Endothelial cell of umbilical vein (primary cell): Measurements from ENCODE around the gene SRGN.

Experiments
- CTCF ChIP-seq, 2 donors: IDR thresholded peaks; 1 replicate in 1 of 2; 2 replicates in 1 of 2; pipeline ENCODE4 v1.5.1; 2011; ENCODE audit warnings: low read length in 2 of 2, mild to moderate bottlenecking in 2 of 2, moderate library complexity in 2 of 2, control low read depth in 1 of 2, inconsistent platforms in 1 of 2, low read depth in 1 of 2; ENCODE audit not compliant: insufficient read depth in 1 of 2; ENCODE audit errors: extremely low read depth in 1 of 2
- EZH2 ChIP-seq: IDR thresholded peaks from 2 replicates; pipeline ENCODE4 v1.6.1; 2012; ENCODE audit warnings: borderline replicate concordance, low read depth, mild to moderate bottlenecking, moderate library complexity, low read length, inconsistent platforms; ENCODE audit not compliant: severe bottlenecking
- FOS ChIP-seq: IDR thresholded peaks from 2 replicates; pipeline ENCODE4 v1.6.1; 2011; ENCODE audit warnings: mild to moderate bottlenecking, low read length, moderate library complexity, borderline replicate concordance; ENCODE audit not compliant: insufficient read depth
- POLR2A ChIP-seq: IDR thresholded peaks from 2 replicates; pipeline ENCODE4 v1.6.1; 2012; ENCODE audit warnings: low read depth, mild to moderate bottlenecking, control low read depth, low read length
- POLR2AphosphoS5 ChIP-seq: IDR thresholded peaks from 2 replicates; pipeline ENCODE4 v1.6.1; 2012; ENCODE audit warnings: low read depth, mild to moderate bottlenecking, control low read depth, low read length, moderate library complexity; ENCODE audit not compliant: insufficient read depth
- TF ChIP-seq, protein P1 (sequence below): IDR thresholded peaks from 2 replicates; pipeline ENCODE4 v1.6.1; 2011; ENCODE audit not compliant: insufficient read depth, insufficient read length

GRCh38 chr10:69067189-69067588, 20.7 kb upstream of the SRGN start:
- TF ChIP-seq EZH2 (no peak), CTCF (IDR thresholded peaks at IDR 0.05; ENCODE audit: extremely low read depth in 1 of 2, insufficient read depth in 1 of 2, low read depth in 1 of 2, low read length in 2 of 2) (no peak), POLR2A (no peak), POLR2AphosphoS5 (no peak), FOS (no peak)
- TF ChIP-seq, protein P1, sequence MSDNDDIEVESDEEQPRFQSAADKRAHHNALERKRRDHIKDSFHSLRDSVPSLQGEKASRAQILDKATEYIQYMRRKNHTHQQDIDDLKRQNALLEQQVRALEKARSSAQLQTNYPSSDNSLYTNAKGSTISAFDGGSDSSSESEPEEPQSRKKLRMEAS = no peak
